WERI-Rb-1 (cell line): ENCODE results near the gene FAM83G.

Experiments
- DNase-seq: peaks from one replicate; pipeline ENCODE4 v3.0.0-alpha.2; 2020
- H3K27ac ChIP-seq: fragments of 250-450 bp; sonication (Bioruptor Pico); 2 replicates; pipeline ENCODE4 v1.5.1; 2020; ENCODE audit warnings: mild to moderate bottlenecking, moderate library complexity
- H3K27me3 ChIP-seq: fragments of 250-450 bp; sonication (Bioruptor Pico); 2 replicates; pipeline ENCODE4 v1.5.1; 2021; ENCODE audit warnings: mild to moderate bottlenecking, low read depth, moderate library complexity; ENCODE audit not compliant: insufficient read depth, severe bottlenecking
- H3K36me3 ChIP-seq: fragments of 250-450 bp; sonication (Bioruptor Pico); 2 replicates; pipeline ENCODE4 v1.5.1; 2020; ENCODE audit warnings: mild to moderate bottlenecking, moderate library complexity
- H3K4me3 ChIP-seq: 2 replicates; pipeline ENCODE4 v1.5.1; 2011; ENCODE audit warnings: low read depth, mild to moderate bottlenecking, control low read depth, low read length
- H3K9me3 ChIP-seq: fragments of 250-450 bp; sonication (Bioruptor Pico); 2 replicates; pipeline ENCODE4 v1.5.1; 2021; ENCODE audit warnings: mild to moderate bottlenecking, moderate library complexity; ENCODE audit not compliant: severe bottlenecking
- TF ChIP-seq, protein P1 (sequence below): IDR thresholded peaks from 2 replicates; pipeline ENCODE4 v1.5.1; 2011; ENCODE audit warnings: low read depth, mild to moderate bottlenecking, control low read depth, inconsistent platforms, low read length

FAM83G gene

DNA sequence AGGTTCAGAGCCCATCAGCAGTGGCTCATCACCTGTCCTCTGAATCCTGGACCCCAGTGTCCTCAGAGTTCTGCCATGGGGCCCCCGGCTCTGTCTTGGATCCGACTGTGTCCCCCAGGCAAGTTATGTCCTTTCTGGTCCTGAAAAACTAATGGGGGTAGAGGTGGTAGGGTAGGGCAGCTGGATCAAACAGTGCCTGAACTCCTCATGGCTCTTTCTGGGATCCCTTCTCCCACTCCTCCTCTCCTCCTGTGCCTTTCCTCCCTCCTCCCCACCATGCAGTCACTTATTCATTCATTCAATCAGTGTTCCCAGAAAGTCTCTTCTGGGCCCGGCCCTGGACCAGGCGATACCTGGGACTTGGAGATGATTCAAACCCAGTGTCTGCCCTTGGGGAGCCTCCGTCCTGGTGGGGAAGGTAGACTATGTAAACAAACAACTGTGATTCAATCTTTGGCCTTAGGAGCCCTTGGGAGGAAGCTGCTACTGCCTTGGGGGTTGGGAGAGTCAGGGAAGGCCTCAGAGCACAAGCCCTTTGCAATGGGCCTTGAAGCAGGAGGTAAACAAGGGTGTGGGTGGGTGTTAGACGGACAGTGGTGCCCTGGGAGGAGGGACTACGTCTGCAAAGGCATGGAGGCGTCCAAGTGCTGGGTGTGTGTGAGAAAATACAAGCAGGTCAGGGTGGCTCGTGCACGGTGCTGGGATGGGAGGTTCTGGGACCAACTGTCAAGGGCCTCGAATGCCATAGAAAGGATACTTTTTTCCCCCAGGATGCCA is 6.4 kb upstream of the FAM83G start:
- no peak overlapping the region for H3K4me3 ChIP-seq
- H3K36me3 ChIP-seq, result no peaks in the 10 kb centered on the region
- H3K27me3 ChIP-seq, result no peaks in the 10 kb centered on the region
- no peak overlapping the region for H3K27ac ChIP-seq
- DNase-seq, result no peak
- TF ChIP-seq, protein P1, sequence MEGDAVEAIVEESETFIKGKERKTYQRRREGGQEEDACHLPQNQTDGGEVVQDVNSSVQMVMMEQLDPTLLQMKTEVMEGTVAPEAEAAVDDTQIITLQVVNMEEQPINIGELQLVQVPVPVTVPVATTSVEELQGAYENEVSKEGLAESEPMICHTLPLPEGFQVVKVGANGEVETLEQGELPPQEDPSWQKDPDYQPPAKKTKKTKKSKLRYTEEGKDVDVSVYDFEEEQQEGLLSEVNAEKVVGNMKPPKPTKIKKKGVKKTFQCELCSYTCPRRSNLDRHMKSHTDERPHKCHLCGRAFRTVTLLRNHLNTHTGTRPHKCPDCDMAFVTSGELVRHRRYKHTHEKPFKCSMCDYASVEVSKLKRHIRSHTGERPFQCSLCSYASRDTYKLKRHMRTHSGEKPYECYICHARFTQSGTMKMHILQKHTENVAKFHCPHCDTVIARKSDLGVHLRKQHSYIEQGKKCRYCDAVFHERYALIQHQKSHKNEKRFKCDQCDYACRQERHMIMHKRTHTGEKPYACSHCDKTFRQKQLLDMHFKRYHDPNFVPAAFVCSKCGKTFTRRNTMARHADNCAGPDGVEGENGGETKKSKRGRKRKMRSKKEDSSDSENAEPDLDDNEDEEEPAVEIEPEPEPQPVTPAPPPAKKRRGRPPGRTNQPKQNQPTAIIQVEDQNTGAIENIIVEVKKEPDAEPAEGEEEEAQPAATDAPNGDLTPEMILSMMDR, result no peak
- peaks cover 4% of the 10 kb centered on the region for H3K9me3 ChIP-seq

DNA sequence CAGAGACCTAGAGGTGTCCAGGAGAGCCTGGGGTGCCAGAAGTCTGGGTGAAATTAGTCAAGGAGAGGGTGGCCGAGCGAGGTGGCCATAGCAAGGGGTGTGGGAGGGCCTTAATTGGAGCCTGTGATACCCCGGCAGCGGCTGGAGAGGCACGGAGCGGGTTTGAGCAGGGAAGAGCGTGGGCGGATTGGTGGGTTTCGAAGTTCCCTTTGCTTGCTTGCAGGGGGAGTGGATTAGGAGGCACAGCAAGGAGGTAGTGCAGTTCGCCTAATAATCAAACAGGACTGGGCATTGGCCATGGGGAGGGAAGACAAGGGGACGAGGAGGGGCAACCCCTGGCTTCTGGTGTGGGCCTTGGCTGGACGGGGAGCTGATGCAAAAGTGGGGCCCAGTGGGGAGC is 5.4 kb upstream of the FAM83G start:
- no peak for DNase-seq
- Histone ChIP-seq H3K27me3 (no peaks in the 10 kb centered on the region), H3K27ac (no peak overlapping the region), H3K4me3 (no peak overlapping the region), H3K9me3 (peaks cover 4% of the 10 kb centered on the region), H3K36me3 (no peaks in the 10 kb centered on the region)
- TF ChIP-seq, protein P1, result no peak

DNA sequence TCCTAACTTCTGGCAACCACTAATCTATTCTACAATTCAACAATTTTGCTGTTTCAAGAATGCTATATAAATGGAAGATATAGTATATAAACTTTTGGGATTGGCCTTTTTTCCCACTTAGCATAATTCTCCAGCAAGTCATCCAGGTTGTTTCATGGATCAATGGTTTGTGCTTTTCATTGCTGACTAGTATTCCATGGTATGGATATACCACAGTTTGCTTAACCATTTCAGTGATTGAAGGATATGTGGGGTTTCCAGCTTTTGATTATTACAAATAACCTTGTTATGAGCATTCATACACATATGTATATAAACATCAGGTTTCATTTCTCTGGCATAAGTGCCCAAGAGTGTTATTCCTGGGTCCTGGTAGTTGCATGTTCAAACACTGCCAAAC is 2.1 kb upstream of the FAM83G start:
- H3K36me3 ChIP-seq, result no peaks in the 10 kb centered on the region
- DNase-seq, result no peak
- TF ChIP-seq, protein P1, result no peak
- H3K9me3 ChIP-seq, result peaks cover 4% of the 10 kb centered on the region
- H3K27ac ChIP-seq, result no peak overlapping the region
- H3K27me3 ChIP-seq, result no peaks in the 10 kb centered on the region
- no peak overlapping the region for H3K4me3 ChIP-seq

- Histone ChIP-seq H3K4me3 (no peak overlapping the region), H3K9me3 (peaks cover 4% of the 10 kb centered on the region), H3K36me3 (no peaks in the 10 kb centered on the region), H3K27ac (no peak overlapping the region), H3K27me3 (no peaks in the 10 kb centered on the region)
- TF ChIP-seq, protein P1, result no peak
- no peak for DNase-seq
Observed at GRCh38 chr17:19005789-19006430, 1.3 kb upstream of the FAM83G start.

GRCh38 chr17:19005137-19005773 is 691 bp upstream of the FAM83G start:
- peaks cover 4% of the 10 kb centered on the region for H3K9me3 ChIP-seq
- H3K27me3 ChIP-seq, result no peaks in the 10 kb centered on the region
- no peak overlapping the region for H3K4me3 ChIP-seq
- no peaks in the 10 kb centered on the region for H3K36me3 ChIP-seq
- TF ChIP-seq, protein P1, result no peak
- H3K27ac ChIP-seq, result no peak overlapping the region
- DNase-seq, result no peak
